Activated CD4-positive, alpha-beta T cell treated with anti-CD3 and anti-CD28 coated beads for 36 hours (primary cell): ENCODE results near the gene IMPA2. TPM values are rescaled to one million over a fixed set of nuclear protein-coding genes. Genes with fewer than 3 reads are reported as not detected.
A peak's percentile ranks its signal among the peaks of the same experiment; 100 is the strongest.
"Not testable (repeated sequence)": the region's sequence is repeated elsewhere in the genome, so short reads cannot be mapped to it uniquely, and the experiment has no call there.

Source experiments
- ATAC-seq: fragments of 200-7000 bp; cut with Tn5 transposase; one replicate; pipeline ENCODE4 v1.10.0; 2021; ENCODE audit warnings: mild to moderate bottlenecking, moderate library complexity
- CTCF ChIA-PET: fragments of 350-600 bp; sonication (Branson Sonifier 250); formaldehyde crosslinking; loops from one replicate; lab custom pipeline; 2021; ENCODE audit warnings: antibody characterized with exemption; lab: Charles Lee
- POLR2A ChIA-PET: fragments of 350-600 bp; sonication (Branson Sonifier 250); formaldehyde crosslinking; loops from one replicate; lab custom pipeline; 2021; ENCODE audit warnings: antibody characterized with exemption, inconsistent platforms; lab: Charles Lee
- DNase-seq: peaks from one replicate; pipeline ENCODE4 v3.0.0-alpha.2; 2020
- H3K27ac Mint-ChIP-seq: one replicate; pipeline ENCODE4 v1.8.0; 2021; ENCODE audit warnings: mixed read lengths
- H3K27me3 Mint-ChIP-seq: one replicate; pipeline ENCODE4 v1.8.0; 2021; ENCODE audit warnings: mixed read lengths
- H3K36me3 Mint-ChIP-seq: one replicate; pipeline ENCODE4 v1.8.0; 2021; ENCODE audit warnings: low read depth, mixed read lengths
- H3K4me1 Mint-ChIP-seq: one replicate; pipeline ENCODE4 v1.8.0; 2021; ENCODE audit warnings: mixed read lengths
- H3K4me3 Mint-ChIP-seq: one replicate; pipeline ENCODE4 v1.8.0; 2021; ENCODE audit warnings: mild to moderate bottlenecking, moderate library complexity, mixed read lengths
- H3K9me3 Mint-ChIP-seq: one replicate; pipeline ENCODE4 v1.8.0; 2021; ENCODE audit warnings: low read depth, mixed read lengths
- intact Hi-C, 2 experiments: fragments of 100-400 bp; cut with DNase I in 1 of 2; cut with micrococcal nuclease in 1 of 2; formaldehyde crosslinking; loops; one replicate each; pipeline versions ENCODE4 v1.14.2 to v1.15.1; 2022 to 2024; cut with DNase I, micrococcal nuclease
- total RNA-seq, 2 experiments: library from RNA; stranded (reverse); gene quantifications; one replicate each; pipeline ENCODE4 v1.2.3, GENCODE V29; 2021

Gene IMPA2
- total RNA-seq, 2 experiments from 2014 or later = 20.8 to 23.5 TPM

- H3K4me1 Mint-ChIP-seq = no peaks in the 10 kb centered on the region
- H3K4me3 Mint-ChIP-seq = no peak overlapping the region
- H3K27ac Mint-ChIP-seq = no peak overlapping the region
- H3K36me3 Mint-ChIP-seq = no peaks in the 10 kb centered on the region
- no peaks in the 10 kb centered on the region for H3K27me3 Mint-ChIP-seq
- CTCF ChIA-PET = no interaction called here
- ATAC-seq (no peak), DNase-seq (no peak)
- POLR2A ChIA-PET = no interaction called here
- intact Hi-C loops = no loop called here
- no peaks in the 10 kb centered on the region for H3K9me3 Mint-ChIP-seq
Measured at GRCh38 chr18:12066910-12067511, 85.7 kb downstream of the IMPA2 start.

GRCh38 chr18:12067671-12068070 is 86.4 kb downstream of the IMPA2 start:
- CTCF ChIA-PET = no interaction called here
- H3K9me3 Mint-ChIP-seq = no peaks in the 10 kb centered on the region
- H3K27ac Mint-ChIP-seq = no peak overlapping the region
- no peaks in the 10 kb centered on the region for H3K4me1 Mint-ChIP-seq
- POLR2A ChIA-PET = no interaction called here
- H3K27me3 Mint-ChIP-seq = peaks cover 2% of the 10 kb centered on the region
- ATAC-seq (no peak), DNase-seq (no peak)
- intact Hi-C loops = no loop called here
- H3K36me3 Mint-ChIP-seq = no peaks in the 10 kb centered on the region
- H3K4me3 Mint-ChIP-seq = no peak overlapping the region

GRCh38 chr18:12068316-12068949 is 87.1 kb downstream of the IMPA2 start:
- H3K4me3 Mint-ChIP-seq, ATAC-seq, CTCF ChIA-PET, H3K4me1 Mint-ChIP-seq, H3K27ac Mint-ChIP-seq, H3K36me3 Mint-ChIP-seq, intact Hi-C loops, H3K27me3 Mint-ChIP-seq, H3K9me3 Mint-ChIP-seq, DNase-seq, POLR2A ChIA-PET: not testable (repeated sequence)

- Mint-ChIP-seq H3K27me3 (peaks cover 7% of the 10 kb centered on the region), H3K4me3 (no peak overlapping the region), H3K9me3 (no peaks in the 10 kb centered on the region), H3K27ac (no peak overlapping the region), H3K36me3 (no peaks in the 10 kb centered on the region), H3K4me1 (no peaks in the 10 kb centered on the region)
- no peak for ATAC-seq
- intact Hi-C loops = no loop called here
- CTCF ChIA-PET = no interaction called here
- DNase-seq = no peak
- POLR2A ChIA-PET = no interaction called here
Measured at GRCh38 chr18:12068950-12069320, 87.6 kb downstream of the IMPA2 start.

GRCh38 chr18:12071066-12071465 is 89.8 kb downstream of the IMPA2 start:
- intact Hi-C loops, H3K36me3 Mint-ChIP-seq, ATAC-seq, DNase-seq, CTCF ChIA-PET, H3K27ac Mint-ChIP-seq, H3K4me3 Mint-ChIP-seq, H3K9me3 Mint-ChIP-seq, H3K4me1 Mint-ChIP-seq, POLR2A ChIA-PET: not testable (repeated sequence)
- H3K27me3 Mint-ChIP-seq = peaks cover 17% of the 10 kb centered on the region

GRCh38 chr18:12072996-12073395 is 91.7 kb downstream of the IMPA2 start:
- CTCF ChIA-PET = interaction anchor here (1.0 kb wide), 1 partner anchor 9 kb away, joined by 3 read pairs; no protein-coding TSS in a partner anchor
- peaks cover 21% of the 10 kb centered on the region for H3K27me3 Mint-ChIP-seq
- intact Hi-C loops = no loop called here
- ATAC-seq (no peak), DNase-seq (no peak)
- POLR2A ChIA-PET = no interaction called here
- no peaks in the 10 kb centered on the region for H3K9me3 Mint-ChIP-seq
- no peaks in the 10 kb centered on the region for H3K4me1 Mint-ChIP-seq
- H3K27ac Mint-ChIP-seq = no peak overlapping the region
- no peaks in the 10 kb centered on the region for H3K36me3 Mint-ChIP-seq
- no peak overlapping the region for H3K4me3 Mint-ChIP-seq

GRCh38 chr18:12074736-12075135 is 93.4 kb downstream of the IMPA2 start:
- no peaks in the 10 kb centered on the region for H3K9me3 Mint-ChIP-seq
- H3K36me3 Mint-ChIP-seq = no peaks in the 10 kb centered on the region
- no peak overlapping the region for H3K27ac Mint-ChIP-seq
- H3K27me3 Mint-ChIP-seq = peaks cover 26% of the 10 kb centered on the region
- DNase-seq (no peak), ATAC-seq (no peak)
- intact Hi-C loops = no loop called here
- CTCF ChIA-PET = no interaction called here
- H3K4me3 Mint-ChIP-seq = no peak overlapping the region
- no peaks in the 10 kb centered on the region for H3K4me1 Mint-ChIP-seq
- POLR2A ChIA-PET = no interaction called here

GRCh38 chr18:12076424-12077140 is 95.3 kb downstream of the IMPA2 start:
- no peaks in the 10 kb centered on the region for H3K36me3 Mint-ChIP-seq
- peak; percentile 21 for DNase-seq
- CTCF ChIA-PET = no interaction called here
- peaks cover 26% of the 10 kb centered on the region for H3K27me3 Mint-ChIP-seq
- ATAC-seq = peak; percentile 49
- no peak overlapping the region for H3K4me3 Mint-ChIP-seq
- intact Hi-C loops = no loop called here
- no peak overlapping the region for H3K27ac Mint-ChIP-seq
- POLR2A ChIA-PET = no interaction called here
- no peaks in the 10 kb centered on the region for H3K4me1 Mint-ChIP-seq
- no peaks in the 10 kb centered on the region for H3K9me3 Mint-ChIP-seq

- H3K27ac Mint-ChIP-seq, H3K36me3 Mint-ChIP-seq, POLR2A ChIA-PET, CTCF ChIA-PET, H3K9me3 Mint-ChIP-seq, DNase-seq, ATAC-seq, H3K4me3 Mint-ChIP-seq, H3K4me1 Mint-ChIP-seq, intact Hi-C loops: not testable (repeated sequence)
- H3K27me3 Mint-ChIP-seq = peaks cover 24% of the 10 kb centered on the region
Measured at GRCh38 chr18:12077994-12078393, 96.7 kb downstream of the IMPA2 start.

- DNase-seq = no peak
- ATAC-seq = no peak
- ChIA-PET POLR2A (no interaction called here), CTCF (no interaction called here)
- peaks cover 19% of the 10 kb centered on the region for H3K27me3 Mint-ChIP-seq
- no peak overlapping the region for H3K4me3 Mint-ChIP-seq
- no peaks in the 10 kb centered on the region for H3K4me1 Mint-ChIP-seq
- intact Hi-C loops = no loop called here
- no peak overlapping the region for H3K27ac Mint-ChIP-seq
- H3K36me3 Mint-ChIP-seq = no peaks in the 10 kb centered on the region
- no peaks in the 10 kb centered on the region for H3K9me3 Mint-ChIP-seq
Measured at GRCh38 chr18:12079491-12080237, 98.4 kb downstream of the IMPA2 start.
